K562 (cell line): ENCODE results near the gene CELSR3. TPM values are rescaled to one million over a fixed set of nuclear protein-coding genes. Genes with fewer than 3 reads are reported as not detected.

Experiments used
- ARID4B ChIP-seq: sonication (generic); formaldehyde crosslinking; IDR thresholded peaks from 2 replicates; pipeline ENCODE4 v1.8.0; 2022; ENCODE audit warnings: mild to moderate bottlenecking, missing genetic modification reagents
- EHMT2 ChIP-seq: fragments of 450-650 bp; IDR thresholded peaks from 2 replicates; pipeline ENCODE4 v1.6.1; 2018; ENCODE audit warnings: antibody characterized with exemption
- IRF1 ChIP-seq: sonication (generic); formaldehyde crosslinking; IDR thresholded peaks from 2 replicates; pipeline ENCODE4 v1.8.0; 2022; ENCODE audit warnings: missing genetic modification reagents, mild to moderate bottlenecking, borderline replicate concordance
- NR2C2 ChIP-seq, 2 experiments: fragments of 200-800 bp in 1 of 2; sonication (Bioruptor generic) in 1 of 2; sonication (generic) in 1 of 2; formaldehyde crosslinking in 1 of 2; IDR thresholded peaks; 2 replicates each; pipeline versions ENCODE4 v1.6.1 to v1.8.0; 2016 to 2022; ENCODE audit warnings: mild to moderate bottlenecking in 1 of 2, missing compliant biosample characterization in 1 of 2, missing genetic modification characterization in 1 of 2, missing genetic modification reagents in 1 of 2
- PHB ChIP-seq: fragments of 250-450 bp; sonication (Bioruptor Pico); IDR thresholded peaks from 2 replicates; pipeline ENCODE4 v1.5.0; 2021
- RB1 ChIP-seq: fragments of 450-650 bp; IDR thresholded peaks from 2 replicates; pipeline ENCODE4 v1.6.1; 2017; ENCODE audit warnings: low read depth, mild to moderate bottlenecking
- TARDBP ChIP-seq: fragments of 450-650 bp; IDR thresholded peaks from 2 replicates; pipeline ENCODE4 v1.6.1; 2016
- TFAP4 ChIP-seq: sonication (generic); formaldehyde crosslinking; IDR thresholded peaks from 2 replicates; pipeline ENCODE4 v1.8.0; 2022; ENCODE audit warnings: missing genetic modification reagents, mild to moderate bottlenecking, moderate library complexity, borderline replicate concordance
- polyA plus RNA-seq, 8 experiments: library from polyadenylated mRNA; depleted of rRNA in 4 of 8; stranded (reverse) in 5 of 8; unstranded in 3 of 8; fragments of >200 nt; fragmentation: Nextera tagmentation in 2 of 8; fragmentation: Illumina TruSeq in 1 of 8; extraction: Ambion mirVana in 2 of 8; extraction: Trizol in 1 of 8; gene quantifications; 2 replicates each; pipeline versions ENCODE4 v1.2.1 to v1.2.3, GENCODE V29; 2011 to 2014; ENCODE audit warnings: inconsistent platforms in 1 of 8, missing spikeins in 1 of 8
- total RNA-seq, 7 experiments: library from RNA; depleted of rRNA in 6 of 7; stranded (reverse); fragments of >200 nt in 6 of 7; fragmentation: Illumina TruSeq in 2 of 7; extraction: Trizol in 2 of 7; gene quantifications; 2 replicates each; pipeline versions ENCODE4 v1.2.1 to v1.2.3, GENCODE V29; 2011 to 2021; ENCODE audit warnings: low replicate concordance in 1 of 7

The CELSR3 gene
- total and polyA plus RNA-seq, 9 of the 15 experiments (the other 6 are each of a cell fraction or from before 2014, with no cell fraction given) = 0.10 to 2.7 (median 0.76) TPM

GRCh38 chr3:48661501-48662144 is 1.1 kb downstream of the CELSR3 start (continued):
- TF ChIP-seq RB1 (peak; percentile 49; the same call in 1 of the 2 replicates), ARID4B (peak; percentile 100), PHB (CRISPR knock-in tag) (no peak), TFAP4 (peak; percentile 95), EHMT2 (peak; percentile 100), NR2C2 (CRISPR knock-in tag; IDR thresholded peaks at IDR 0.05) (peak; percentile 94), NR2C2 (tag; IDR thresholded peaks at IDR 0.05) (no peak), IRF1 (CRISPR knock-in tag) (peak; percentile 96; the same call in 1 of the 2 replicates), TARDBP (no peak)
